IMR-90 (cell line): ENCODE results near the gene DPF3. TPM values are rescaled to one million over a fixed set of nuclear protein-coding genes. Genes with fewer than 3 reads are reported as not detected.

ENCODE experiments used
- ATAC-seq: fragments of 200-7000 bp; cut with Tn5 transposase; 2 replicates; pipeline ENCODE4 v1.9.1; 2020; ENCODE audit warnings: low read depth, mild to moderate bottlenecking, moderate library complexity
- BruUV-seq: library from RNA; stranded (reverse); fragments of 400-500 nt; replicated peaks from 2 replicates; lab custom pipeline; 2021; lab: Mats Ljungman, UMichigan
- CTCF ChIA-PET: fragments of 300-600 bp; formaldehyde crosslinking; extraction: SDS; loops from one replicate; lab custom pipeline; 2021; ENCODE audit warnings: antibody characterized with exemption; lab: Yijun Ruan, JAX
- POLR2A ChIA-PET: fragments of 300-600 bp; sonication (Branson Sonifier 250); formaldehyde crosslinking; loops from one replicate; lab custom pipeline; 2022; ENCODE audit warnings: antibody characterized with exemption; ENCODE audit not compliant: unreplicated experiment; lab: Charles Lee
- DNase-seq: peaks from one replicate; pipeline ENCODE4 v3.0.0; 2013
- H2AFZ ChIP-seq: replicated peaks from 2 replicates; pipeline ENCODE3; 2013; ENCODE audit warnings: low read length, mild to moderate bottlenecking; ENCODE audit not compliant: poor library complexity
- H2AK5ac ChIP-seq: 2 replicates; pipeline ENCODE4 v1.6.1; 2013; ENCODE audit warnings: low read depth, low read length, inconsistent platforms
- H2AK9ac ChIP-seq: replicated peaks from 2 replicates; pipeline ENCODE3; 2013; ENCODE audit warnings: mild to moderate bottlenecking, low read depth, low read length, moderate library complexity; ENCODE audit not compliant: poor library complexity
- H2BK120ac ChIP-seq: 2 replicates; pipeline ENCODE4 v1.6.1; 2013; ENCODE audit warnings: low read depth, low read length, inconsistent platforms
- H2BK15ac ChIP-seq: 3 replicates; pipeline ENCODE4 v1.6.1; 2013; ENCODE audit warnings: low read depth, low read length, inconsistent platforms
- H2BK20ac ChIP-seq: 2 replicates; pipeline ENCODE4 v1.6.1; 2013; ENCODE audit warnings: low read depth, mild to moderate bottlenecking, inconsistent platforms, low read length, moderate library complexity
- H2BK5ac ChIP-seq: 2 replicates; pipeline ENCODE4 v1.6.1; 2013; ENCODE audit warnings: mild to moderate bottlenecking, low read depth, low read length, inconsistent platforms; ENCODE audit not compliant: poor library complexity, severe bottlenecking
- H3K14ac ChIP-seq: replicated peaks from 2 replicates; pipeline ENCODE4 v1.6.1; 2013; ENCODE audit warnings: low read depth, low read length, inconsistent platforms
- H3K18ac ChIP-seq: 2 replicates; pipeline ENCODE4 v1.6.1; 2013; ENCODE audit warnings: low read depth, low read length, control low read depth
- H3K23ac ChIP-seq: 2 replicates; pipeline ENCODE4 v1.6.1; 2013; ENCODE audit warnings: low read depth, low read length, inconsistent platforms
- H3K27ac ChIP-seq: 2 replicates; pipeline ENCODE4 v1.5.1; 2013; ENCODE audit warnings: mild to moderate bottlenecking, control low read depth, low read length; ENCODE audit not compliant: insufficient read depth
- H3K27me3 ChIP-seq: 2 replicates; pipeline ENCODE4 v1.6.1; 2013; ENCODE audit warnings: low read length; ENCODE audit not compliant: control insufficient read depth, insufficient read depth
- H3K36me3 ChIP-seq: 2 replicates; pipeline ENCODE4 v1.6.1; 2013; ENCODE audit warnings: low read length, mixed read lengths; ENCODE audit not compliant: control insufficient read depth, insufficient read depth
- H3K4ac ChIP-seq: 2 replicates; pipeline ENCODE4 v1.6.1; 2013; ENCODE audit warnings: low read depth, low read length, inconsistent platforms
- H3K4me1 ChIP-seq: 2 replicates; pipeline ENCODE4 v1.6.1; 2013; ENCODE audit warnings: low read length, mixed read lengths; ENCODE audit not compliant: control insufficient read depth, insufficient read depth
- H3K4me2 ChIP-seq: 2 replicates; pipeline ENCODE4 v1.6.1; 2013; ENCODE audit warnings: low read depth, mild to moderate bottlenecking, control low read depth, low read length, moderate library complexity
- H3K4me3 ChIP-seq: 2 replicates; pipeline ENCODE4 v1.5.1; 2013; ENCODE audit warnings: low read depth, mild to moderate bottlenecking, control low read depth, low read length, moderate library complexity; ENCODE audit not compliant: insufficient read depth
- H3K56ac ChIP-seq: 2 replicates; pipeline ENCODE4 v1.6.1; 2013; ENCODE audit warnings: low read length, inconsistent platforms; ENCODE audit not compliant: insufficient read depth; ENCODE audit errors: extremely low read depth
- H3K79me1 ChIP-seq, 2 experiments: 2 replicates each; pipeline ENCODE4 v1.6.1; 2013; ENCODE audit warnings: low read length in 2 of 2, inconsistent platforms in 1 of 2, low read depth in 1 of 2
- H3K9ac ChIP-seq: 2 replicates; pipeline ENCODE4 v1.6.1; 2013; ENCODE audit warnings: low read depth, low read length, control low read depth
- H3K9me1 ChIP-seq: 2 replicates; pipeline ENCODE4 v1.6.1; 2013; ENCODE audit warnings: low read length, inconsistent platforms; ENCODE audit not compliant: insufficient read depth
- H3K9me3 ChIP-seq: 2 replicates; pipeline ENCODE4 v1.6.1; 2013; ENCODE audit warnings: low read length; ENCODE audit not compliant: control insufficient read depth, insufficient read depth
- H4K20me1 ChIP-seq: 2 replicates; pipeline ENCODE4 v1.6.1; 2013; ENCODE audit warnings: low read length, inconsistent platforms; ENCODE audit not compliant: insufficient read depth
- H4K5ac ChIP-seq: 2 replicates; pipeline ENCODE4 v1.6.1; 2013; ENCODE audit warnings: mild to moderate bottlenecking, low read depth, low read length, control low read depth
- H4K8ac ChIP-seq, 2 experiments: 2 replicates each; pipeline ENCODE4 v1.6.1; 2013; ENCODE audit warnings: low read depth in 2 of 2, low read length in 2 of 2, control low read depth in 1 of 2, inconsistent platforms in 1 of 2
- H4K91ac ChIP-seq: 2 replicates; pipeline ENCODE4 v1.6.1; 2013; ENCODE audit warnings: low read depth, low read length, inconsistent platforms; ENCODE audit not compliant: insufficient read depth
- BHLHE40 ChIP-seq: fragments of 150-350 bp; IDR thresholded peaks from 2 replicates; pipeline ENCODE4 v1.6.1; 2016; ENCODE audit warnings: mild to moderate bottlenecking, low read depth, low read length
- MXI1 ChIP-seq: IDR thresholded peaks from 2 replicates; pipeline ENCODE4 v1.6.1; 2012; ENCODE audit warnings: low read depth, mild to moderate bottlenecking, low read length, moderate library complexity, borderline replicate concordance
- POLR2A ChIP-seq: IDR thresholded peaks from 2 replicates; pipeline ENCODE4 v1.6.1; 2012; ENCODE audit warnings: mild to moderate bottlenecking, low read depth, low read length
- RCOR1 ChIP-seq: IDR thresholded peaks from 2 replicates; pipeline ENCODE4 v1.6.1; 2012; ENCODE audit warnings: mild to moderate bottlenecking, low read length, improper control_type of control experiment; ENCODE audit not compliant: insufficient replicate concordance
- WGBS, 2 experiments: methylation state at CpG; one replicate each; pipeline versions ENCODE4 v1.1.5 to v1.1.7; 2013; ENCODE audit warnings: missing lambda C conversion rate in 2 of 2; ENCODE audit not compliant: insufficient read length in 1 of 2; ENCODE audit errors: extremely low coverage in 2 of 2; 5-methylcytosine and 5-hydroxymethylcytosine counted together
- dilution Hi-C: fragments of 300-500 bp; cut with HindIII; formaldehyde crosslinking; loops from one replicate; pipeline ENCODE4 v1.14.3; 2018; ENCODE audit warnings: low sequenced_read_pairs; ENCODE audit not compliant: unreplicated experiment
- in situ Hi-C: fragments of 300-500 bp; cut with MboI; formaldehyde crosslinking; loops from 3 replicates; pipeline ENCODE4 v1.14.3; 2019; ENCODE audit warnings: low sequenced_read_pairs, inconsistent platforms, mixed read lengths
- intact Hi-C: fragments of 100-400 bp; cut with micrococcal nuclease; formaldehyde crosslinking; loops from 2 replicates; pipeline ENCODE4 v1.10.0; 2022
- polyA plus RNA-seq, 3 experiments: library from polyadenylated mRNA; depleted of rRNA; stranded (reverse); fragments of >200 nt; gene quantifications; 2 replicates each; pipeline ENCODE4 v1.2.3, GENCODE V29; 2012; ENCODE audit warnings: low replicate concordance in 1 of 3
- total RNA-seq: library from RNA; depleted of rRNA; stranded (reverse); fragments of >200 nt; gene quantifications from 2 replicates; pipeline ENCODE4 v1.2.3, GENCODE V29; 2012

DPF3 gene
- total and polyA plus RNA-seq, 2 of the 4 experiments (the other 2 are of a cell fraction), result 30.5 to 32.8 TPM

DNA sequence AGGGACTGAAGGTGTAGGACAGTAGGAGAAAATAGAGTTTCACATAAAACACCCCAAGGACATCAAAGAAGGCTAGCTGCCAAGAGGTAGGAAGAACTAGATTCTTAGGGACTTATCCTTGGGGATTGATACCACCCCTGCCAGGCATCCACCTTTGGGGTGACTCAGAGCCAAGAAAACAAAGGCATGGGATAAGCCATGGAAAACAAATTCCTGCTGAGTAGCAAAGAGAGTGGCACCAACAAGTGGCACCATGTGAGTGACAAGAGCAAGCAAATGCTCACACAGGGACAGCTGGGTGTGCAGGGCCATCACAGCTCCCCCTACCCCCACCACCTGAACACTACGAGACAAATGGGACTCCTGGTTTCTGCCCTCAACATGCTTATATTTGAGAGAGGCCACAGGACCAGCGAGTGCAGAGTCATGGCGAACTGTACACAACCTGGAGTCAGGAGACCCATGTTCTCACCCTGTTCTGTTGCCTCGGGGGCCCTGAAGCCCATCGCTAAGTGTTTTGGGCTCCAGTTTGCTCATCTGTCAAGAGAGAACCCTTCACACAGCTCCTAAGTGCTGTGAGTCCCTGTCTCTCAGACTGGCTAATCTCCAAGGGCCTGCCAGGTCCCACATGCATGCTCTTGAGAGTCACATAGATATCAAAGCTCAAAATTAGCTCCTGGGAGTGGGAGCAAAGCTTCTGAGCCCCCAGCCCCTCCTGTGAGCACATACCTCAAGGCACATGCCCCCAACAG, 91.9 kb downstream of the DPF3 start:
- ChIA-PET POLR2A (interaction anchor here (0.6 kb wide), 1 partner anchor 140 kb away, joined by 5 read pairs; no protein-coding TSS in a partner anchor), CTCF (no interaction called here)
- peak overlapping the region; percentile 11 for H4K5ac ChIP-seq
- peak overlapping the region; percentile 52; the same call in 2 of the 3 replicates for H2BK15ac ChIP-seq
- peaks cover 21% of the 10 kb centered on the region for H4K20me1 ChIP-seq
- in situ Hi-C loops, result no loop called here
- peak overlapping the region; percentile 6 to 58; a peak in 3 of 4 replicates for H4K8ac ChIP-seq
- H2BK5ac ChIP-seq, result peak overlapping the region; percentile 85
- dilution Hi-C loops, result no loop called here
- H4K91ac ChIP-seq, result peak overlapping the region; percentile 89
- no peak overlapping the region for H3K9ac ChIP-seq
- H3K9me3 ChIP-seq, result no peaks in the 10 kb centered on the region
- H3K4me3 ChIP-seq, result no peak overlapping the region
- peak overlapping the region; percentile 73 for H3K4ac ChIP-seq
- H2BK120ac ChIP-seq, result peak overlapping the region; percentile 86
- H3K9me1 ChIP-seq, result peaks cover 39% of the 10 kb centered on the region
- ATAC-seq, result peak; percentile 24
- H2BK20ac ChIP-seq, result peak overlapping the region; percentile 90
- H3K23ac ChIP-seq, result peak overlapping the region; percentile 5
- H3K14ac ChIP-seq, result peak overlapping the region; percentile 58
- peaks cover 39 to 75% of the 10 kb centered on the region in 2 experiments for H3K79me1 ChIP-seq
- H3K27ac ChIP-seq, result peak overlapping the region; percentile 62
- no TSS peak for BruUV-seq
- H3K4me2 ChIP-seq, result peak overlapping the region; percentile 27
- H3K56ac ChIP-seq, result no peak overlapping the region
- peak overlapping the region; percentile 31 for H3K18ac ChIP-seq
- intact Hi-C loops, result loop anchor here (5.0 kb wide), 1 partner anchor 90 kb away; the partner anchor contains the start of gene DPF3
- no peaks in the 10 kb centered on the region for H3K27me3 ChIP-seq
- peak overlapping the region; percentile 54 for H2AFZ ChIP-seq
- no peak for TF ChIP-seq RCOR1
- TF ChIP-seq BHLHE40, result no peak
- no peak for TF ChIP-seq MXI1
- no peak for TF ChIP-seq POLR2A
- peaks cover 23% of the 10 kb centered on the region for H3K4me1 ChIP-seq
- no CpG with 5 or more reads among the region's 5 CpGs for WGBS, 2 experiments
- peak; percentile 31 for DNase-seq
- peak overlapping the region; percentile 99 for H2AK5ac ChIP-seq
- peak overlapping the region; percentile 89 for H2AK9ac ChIP-seq
- H3K36me3 ChIP-seq, result 0 out of 2 replicates have a peak, but pooled peaks cover 1% of the 10 kb centered on the region
